NT2/D1 (cell line): Measurements from ENCODE around the gene PDE4B.

Source experiments
- SUZ12 ChIP-seq: IDR thresholded peaks from 2 replicates; pipeline ENCODE4 v1.6.1; 2011; ENCODE audit not compliant: insufficient read length, insufficient read depth; ENCODE audit errors: extremely low read depth
- YY1 ChIP-seq: IDR thresholded peaks from 2 replicates; pipeline ENCODE4 v1.6.1; 2011; ENCODE audit not compliant: insufficient read length, insufficient read depth
- ZNF274 ChIP-seq: IDR thresholded peaks from 2 replicates; pipeline ENCODE4 v1.6.1; 2011; ENCODE audit warnings: mild to moderate bottlenecking, low read depth, low read length

- no peak for TF ChIP-seq YY1
- no peak for TF ChIP-seq ZNF274
- TF ChIP-seq SUZ12 = no peak
Measured at GRCh38 chr1:66315671-66316070, 523.0 kb downstream of the PDE4B start.
